GM18951 (cell line): Measurements from ENCODE around the gene LRCH4.

Source experiments
- POLR2A ChIP-seq: IDR thresholded peaks from 4 replicates; pipeline ENCODE4 v1.6.1; 2011; ENCODE audit warnings: mild to moderate bottlenecking; ENCODE audit not compliant: insufficient read length, insufficient read depth; ENCODE audit errors: extremely low read depth
- in situ Hi-C: fragments of 300-500 bp; cut with MboI; formaldehyde crosslinking; loops from one replicate; pipeline ENCODE4 v1.12.0; 2022; ENCODE audit warnings: low sequenced_read_pairs, mixed read lengths, inconsistent platforms; ENCODE audit not compliant: unreplicated experiment

LRCH4 gene, protein sequence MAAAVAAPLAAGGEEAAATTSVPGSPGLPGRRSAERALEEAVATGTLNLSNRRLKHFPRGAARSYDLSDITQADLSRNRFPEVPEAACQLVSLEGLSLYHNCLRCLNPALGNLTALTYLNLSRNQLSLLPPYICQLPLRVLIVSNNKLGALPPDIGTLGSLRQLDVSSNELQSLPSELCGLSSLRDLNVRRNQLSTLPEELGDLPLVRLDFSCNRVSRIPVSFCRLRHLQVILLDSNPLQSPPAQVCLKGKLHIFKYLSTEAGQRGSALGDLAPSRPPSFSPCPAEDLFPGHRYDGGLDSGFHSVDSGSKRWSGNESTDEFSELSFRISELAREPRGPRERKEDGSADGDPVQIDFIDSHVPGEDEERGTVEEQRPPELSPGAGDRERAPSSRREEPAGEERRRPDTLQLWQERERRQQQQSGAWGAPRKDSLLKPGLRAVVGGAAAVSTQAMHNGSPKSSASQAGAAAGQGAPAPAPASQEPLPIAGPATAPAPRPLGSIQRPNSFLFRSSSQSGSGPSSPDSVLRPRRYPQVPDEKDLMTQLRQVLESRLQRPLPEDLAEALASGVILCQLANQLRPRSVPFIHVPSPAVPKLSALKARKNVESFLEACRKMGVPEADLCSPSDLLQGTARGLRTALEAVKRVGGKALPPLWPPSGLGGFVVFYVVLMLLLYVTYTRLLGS

DNA sequence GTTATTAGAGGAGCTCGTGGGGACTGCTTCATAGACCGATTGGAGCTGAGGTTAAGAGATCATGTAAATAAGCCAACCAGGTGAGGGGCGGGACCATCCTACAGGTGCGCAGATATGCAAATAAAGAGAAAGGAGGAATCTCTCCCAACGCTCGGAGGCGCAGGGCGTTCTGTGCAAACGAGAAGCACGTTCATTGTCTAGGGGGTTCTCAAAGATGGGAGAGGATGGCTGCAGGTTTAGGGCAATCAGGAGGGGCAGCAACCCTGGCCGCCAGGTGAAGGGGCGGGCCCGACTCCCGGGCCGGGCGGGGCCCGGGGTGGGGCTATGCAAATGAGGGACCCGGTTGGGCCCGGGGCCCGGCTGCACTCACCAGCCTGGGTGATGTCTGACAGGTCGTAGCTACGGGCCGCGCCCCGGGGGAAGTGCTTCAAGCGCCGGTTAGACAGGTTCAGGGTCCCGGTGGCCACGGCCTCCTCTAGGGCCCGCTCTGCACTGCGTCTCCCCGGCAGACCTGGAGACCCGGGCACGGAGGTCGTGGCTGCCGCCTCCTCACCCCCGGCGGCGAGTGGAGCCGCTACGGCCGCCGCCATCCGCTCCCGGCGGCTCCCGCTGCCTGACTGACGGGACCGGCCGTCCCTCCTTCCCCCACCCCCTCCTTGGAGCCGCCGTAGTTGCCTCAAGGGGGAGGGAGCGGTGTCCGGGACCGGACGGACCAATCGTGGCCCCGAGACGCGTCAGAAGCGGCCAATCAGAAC, at the start of gene LRCH4:
Gene LRCH4, minus strand, starts transcription at position 619 of the 755 bp plus-strand sequence. Its CDS starts 29 bp downstream, at position 590.
- in situ Hi-C loops = no loop called here
- peak; percentile 97 for TF ChIP-seq POLR2A

DNA sequence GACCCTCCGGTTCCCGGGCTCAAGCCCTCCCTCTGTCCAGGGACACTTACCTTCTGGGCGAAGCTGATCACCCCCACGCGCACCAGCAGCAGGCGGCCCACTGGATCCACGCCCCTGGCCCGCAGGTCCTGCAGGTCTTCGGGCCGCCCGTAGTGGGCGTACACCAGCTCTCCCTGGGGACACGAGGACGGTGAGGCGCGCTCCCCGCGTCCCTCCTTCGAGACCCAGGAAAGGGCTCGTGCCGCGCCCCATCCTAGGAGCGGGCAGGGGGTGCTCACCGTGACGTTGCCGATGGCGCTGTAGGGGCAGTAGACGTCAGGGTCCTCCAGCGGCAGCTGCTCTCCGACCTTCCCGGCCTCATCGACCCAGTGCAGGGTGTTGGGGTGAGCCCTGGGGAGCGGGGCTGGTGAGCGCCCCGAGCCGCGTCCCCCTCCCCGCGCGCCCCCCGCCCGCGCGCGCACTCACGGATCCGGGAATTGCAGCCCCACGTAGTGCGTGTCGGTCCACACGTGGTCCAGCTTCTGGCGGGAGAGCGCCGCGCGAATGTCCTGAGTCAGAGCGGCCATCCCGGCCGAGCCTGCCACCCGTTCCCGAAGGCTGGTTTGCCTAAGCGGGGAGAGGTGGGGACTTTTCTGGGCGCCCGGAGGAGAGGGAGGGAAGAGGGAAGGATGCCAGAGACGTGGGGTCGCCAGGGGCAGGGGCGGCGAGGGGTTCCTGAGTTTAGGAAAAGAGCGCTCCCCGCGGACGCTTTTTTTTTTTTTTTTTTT, 47.2 kb upstream of the LRCH4 start:
- in situ Hi-C loops = no loop called here
- peak; percentile 47 for TF ChIP-seq POLR2A

DNA sequence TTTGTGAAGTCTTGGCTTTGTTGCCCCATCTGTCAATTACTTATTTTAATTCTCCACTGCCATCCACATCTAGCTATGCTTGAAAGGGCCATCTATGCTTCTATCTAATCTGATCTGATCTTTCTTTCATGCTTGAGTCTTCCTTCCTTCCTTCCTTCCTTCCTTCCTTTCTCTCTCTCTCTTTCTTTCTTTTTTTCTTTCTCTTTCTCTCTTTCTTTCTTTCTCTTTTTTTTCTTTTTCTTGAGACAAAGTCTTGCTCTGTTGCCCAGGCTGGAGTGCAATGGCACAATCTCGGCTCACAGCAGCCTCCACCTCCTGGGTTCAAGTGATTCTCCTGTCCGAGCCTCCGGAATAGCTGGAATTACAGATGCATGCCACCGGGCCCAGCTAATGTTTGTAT, 44.1 kb upstream of the LRCH4 start:
- in situ Hi-C loops = no loop called here
- TF ChIP-seq POLR2A = no peak

DNA sequence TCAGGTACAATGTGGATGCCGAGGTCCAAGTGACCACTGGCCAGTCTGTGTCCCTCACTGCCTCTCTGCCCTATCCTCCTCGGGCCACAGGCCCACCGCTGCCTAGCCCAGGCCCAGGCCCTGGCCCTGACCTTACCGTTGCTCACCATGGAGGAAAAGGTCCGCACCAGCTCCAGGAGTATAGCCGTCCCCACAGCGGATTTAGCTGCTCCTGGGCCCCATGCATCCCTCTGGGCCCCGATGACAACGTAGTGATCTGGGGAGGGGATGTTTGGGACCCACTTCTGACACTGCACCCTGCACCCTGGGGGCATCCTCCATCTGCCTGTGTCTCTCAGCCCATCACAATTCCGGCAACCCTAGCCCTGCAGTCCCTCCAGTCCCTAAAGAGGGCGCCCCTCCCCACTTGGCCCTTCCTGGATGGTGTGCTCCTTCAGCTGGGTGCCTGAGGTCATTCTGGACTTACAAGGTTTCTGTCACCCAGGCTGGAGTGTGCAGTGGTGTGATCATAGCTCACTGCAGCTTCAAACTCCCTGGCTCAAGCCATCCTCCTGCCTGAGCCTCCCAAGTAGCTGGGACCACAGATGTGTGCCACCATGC, 43.3 kb upstream of the LRCH4 start:
- in situ Hi-C loops = no loop called here

DNA sequence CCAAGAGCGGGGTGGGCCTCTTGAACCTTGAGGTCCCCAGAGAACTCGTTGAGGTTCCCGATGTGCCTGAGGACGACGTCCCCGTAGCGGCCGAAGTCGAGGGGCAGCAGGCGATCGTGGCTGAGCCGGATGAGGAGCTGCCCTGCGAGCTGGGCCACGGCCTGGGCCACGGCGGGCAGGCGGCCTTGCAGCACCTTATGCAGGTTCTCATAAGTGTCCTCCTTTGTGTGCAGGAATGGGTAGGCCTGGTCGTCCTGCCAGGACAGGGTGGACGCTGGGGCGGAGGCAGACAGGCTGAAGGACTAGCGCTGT, 41.3 kb upstream of the LRCH4 start:
- in situ Hi-C loops = no loop called here
- no peak for TF ChIP-seq POLR2A

More for the DNA sequence above, 43.3 kb upstream of the LRCH4 start:
- no peak for TF ChIP-seq POLR2A

DNA sequence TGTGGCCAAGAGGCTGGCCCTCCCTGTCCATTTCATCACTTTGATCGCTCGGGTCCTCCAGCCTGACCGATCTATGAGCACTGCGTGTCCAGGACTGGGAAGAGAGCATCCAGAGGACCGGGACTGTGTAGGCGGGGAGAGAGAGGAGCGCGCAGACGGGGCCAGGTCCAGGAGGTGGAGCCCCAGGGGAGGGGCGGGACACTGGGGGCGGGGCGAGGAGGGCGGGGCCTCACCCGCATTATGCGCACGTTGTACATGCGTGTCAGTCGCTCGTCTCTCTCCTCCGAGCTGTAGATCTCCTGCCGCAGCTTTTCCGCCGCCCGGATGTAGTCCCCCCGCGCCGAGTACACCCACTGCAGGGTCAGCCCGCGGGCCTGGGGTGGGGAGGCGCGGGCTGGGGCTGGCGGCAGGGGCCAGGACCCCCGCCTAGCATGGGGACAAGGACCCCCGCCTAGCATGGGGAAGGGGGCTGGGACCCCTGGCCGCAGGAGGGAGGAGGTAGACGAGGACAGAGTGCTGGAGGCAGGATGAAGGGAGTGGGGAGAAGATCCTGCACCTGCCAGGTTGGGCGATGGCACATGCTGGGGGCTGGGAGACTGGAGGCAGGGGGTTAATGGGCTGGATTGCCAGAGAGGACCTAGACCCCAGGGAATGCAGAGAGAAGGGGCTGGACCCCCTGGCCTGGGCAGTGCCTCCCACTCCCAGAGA, 40.8 kb upstream of the LRCH4 start:
- peak; percentile 63 for TF ChIP-seq POLR2A
- in situ Hi-C loops = no loop called here

DNA sequence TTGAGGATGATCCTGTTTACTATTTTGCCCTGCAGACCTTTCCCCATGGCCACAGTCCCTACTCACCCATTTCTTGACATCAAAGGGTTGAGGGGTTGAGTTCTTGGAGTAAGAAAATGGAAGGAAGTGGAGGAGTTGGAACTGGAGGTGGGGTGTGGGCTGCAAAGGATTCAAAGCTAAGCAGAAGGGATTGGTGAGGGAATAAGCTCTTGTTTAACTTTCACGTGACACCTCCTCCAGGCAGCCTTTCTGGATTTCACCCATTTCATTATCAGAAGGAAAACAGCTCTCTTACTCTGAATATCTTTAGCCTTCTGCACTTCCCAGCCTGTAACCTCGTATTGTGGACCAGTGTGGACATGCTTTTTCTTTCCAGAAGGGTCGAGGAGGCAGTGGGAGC, 40.1 kb upstream of the LRCH4 start:
- TF ChIP-seq POLR2A = no peak
- in situ Hi-C loops = no loop called here

DNA sequence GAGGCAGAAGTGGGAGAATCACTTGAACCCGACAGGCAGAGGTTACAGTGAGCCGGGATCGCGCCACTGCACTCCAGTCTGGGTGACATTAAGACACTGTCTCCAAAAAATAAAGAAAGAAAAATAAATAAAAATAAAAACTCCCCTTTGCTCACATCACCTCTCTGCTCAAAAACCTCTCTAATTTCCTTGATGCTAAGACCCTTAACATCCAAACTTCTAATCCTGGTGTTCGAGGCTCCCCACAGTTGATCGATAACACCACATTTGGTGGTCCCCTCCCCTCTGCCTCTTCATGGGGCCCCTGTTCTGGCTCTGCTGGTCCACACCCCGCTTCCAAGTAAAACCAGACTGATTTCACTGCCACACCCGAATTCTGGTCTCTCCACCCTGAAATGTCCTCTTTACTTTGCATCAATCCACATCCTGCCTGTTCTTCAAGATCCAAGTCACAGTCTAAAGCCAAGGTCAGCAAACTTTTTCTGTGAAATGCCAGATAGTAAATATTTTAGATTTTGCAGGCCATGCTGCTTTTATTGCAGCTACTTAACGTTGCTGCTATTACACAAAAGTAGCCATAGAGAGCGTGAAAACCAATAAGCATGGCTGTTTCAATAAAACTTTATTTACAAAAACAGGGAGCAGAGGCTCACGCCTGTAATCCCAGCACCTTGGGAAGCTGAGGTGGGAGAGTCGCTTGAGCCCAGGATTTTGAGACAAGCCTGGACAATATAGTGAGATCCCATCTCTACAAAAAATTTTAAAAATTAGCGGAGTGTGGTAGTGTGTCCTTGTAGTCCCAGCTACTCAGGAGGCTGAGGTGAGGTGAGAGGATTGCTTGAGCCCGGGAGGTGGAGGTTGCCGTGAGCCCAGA, 38.3 kb upstream of the LRCH4 start:
- no peak for TF ChIP-seq POLR2A

DNA sequence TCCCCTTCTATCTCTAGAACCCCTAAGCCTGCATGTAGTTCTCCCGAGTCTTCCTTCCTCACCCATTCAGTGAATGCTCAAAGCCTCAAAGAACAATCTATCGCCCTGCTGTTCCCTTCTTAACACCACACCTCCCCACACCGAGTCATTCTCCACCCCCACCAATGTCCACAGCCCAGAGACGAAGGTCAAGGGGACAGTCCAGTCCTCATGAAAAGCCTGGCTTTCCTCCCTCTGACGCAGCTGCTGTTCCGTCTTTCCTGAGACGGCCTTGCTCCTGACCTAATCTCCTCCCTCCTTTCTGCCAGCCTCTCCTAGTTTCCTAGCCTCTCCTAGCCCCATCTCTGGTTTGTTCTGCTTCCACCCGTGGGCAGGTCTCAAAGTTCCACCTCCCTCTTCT, 35.6 kb upstream of the LRCH4 start:
- in situ Hi-C loops = no loop called here
- TF ChIP-seq POLR2A = no peak

More for the DNA sequence above, 38.3 kb upstream of the LRCH4 start:
- in situ Hi-C loops = no loop called here

DNA sequence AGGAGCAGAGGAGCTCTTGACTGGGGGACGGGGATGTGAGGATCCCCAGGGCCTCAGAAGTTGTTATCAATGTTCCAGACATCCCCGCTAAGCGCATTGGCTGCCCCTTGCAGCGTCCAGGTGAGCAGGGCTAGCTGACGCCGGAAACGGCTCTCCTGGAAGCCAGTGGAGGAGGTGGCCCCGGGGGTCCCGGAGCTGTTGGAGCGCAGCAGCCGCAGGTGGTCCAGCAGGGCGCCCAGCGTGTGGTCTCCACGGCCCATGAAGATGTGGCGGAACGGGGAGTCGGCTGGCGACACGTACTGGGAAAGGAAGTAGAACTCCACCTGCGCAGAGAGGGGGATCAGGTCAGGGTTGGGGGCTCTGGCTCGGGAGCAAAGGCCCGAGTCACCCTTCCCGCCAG, 34.9 kb upstream of the LRCH4 start:
- in situ Hi-C loops = no loop called here
- no peak for TF ChIP-seq POLR2A

DNA sequence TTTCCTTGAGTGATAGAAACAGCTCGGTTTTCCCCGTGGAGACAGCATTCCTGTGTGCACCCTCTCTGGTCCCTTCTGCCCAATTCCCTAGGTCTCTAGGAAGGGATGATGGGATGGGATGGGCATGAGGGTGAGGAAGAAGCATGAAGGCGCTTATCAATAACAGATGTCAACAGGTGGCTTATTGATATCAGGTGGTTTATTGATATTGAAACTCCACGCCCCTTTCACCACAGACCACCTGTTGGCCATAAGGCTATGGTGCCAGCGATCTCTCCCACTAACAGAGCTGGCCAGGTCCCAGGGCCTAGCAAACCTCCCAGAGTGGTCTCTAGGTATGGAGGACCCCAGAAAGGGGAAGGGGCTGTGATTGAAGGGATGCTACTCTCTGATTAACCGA, 34.3 kb upstream of the LRCH4 start:
- TF ChIP-seq POLR2A = no peak
- in situ Hi-C loops = no loop called here
